ENCODE data around the gene USO1.

Gene USO1, protein sequence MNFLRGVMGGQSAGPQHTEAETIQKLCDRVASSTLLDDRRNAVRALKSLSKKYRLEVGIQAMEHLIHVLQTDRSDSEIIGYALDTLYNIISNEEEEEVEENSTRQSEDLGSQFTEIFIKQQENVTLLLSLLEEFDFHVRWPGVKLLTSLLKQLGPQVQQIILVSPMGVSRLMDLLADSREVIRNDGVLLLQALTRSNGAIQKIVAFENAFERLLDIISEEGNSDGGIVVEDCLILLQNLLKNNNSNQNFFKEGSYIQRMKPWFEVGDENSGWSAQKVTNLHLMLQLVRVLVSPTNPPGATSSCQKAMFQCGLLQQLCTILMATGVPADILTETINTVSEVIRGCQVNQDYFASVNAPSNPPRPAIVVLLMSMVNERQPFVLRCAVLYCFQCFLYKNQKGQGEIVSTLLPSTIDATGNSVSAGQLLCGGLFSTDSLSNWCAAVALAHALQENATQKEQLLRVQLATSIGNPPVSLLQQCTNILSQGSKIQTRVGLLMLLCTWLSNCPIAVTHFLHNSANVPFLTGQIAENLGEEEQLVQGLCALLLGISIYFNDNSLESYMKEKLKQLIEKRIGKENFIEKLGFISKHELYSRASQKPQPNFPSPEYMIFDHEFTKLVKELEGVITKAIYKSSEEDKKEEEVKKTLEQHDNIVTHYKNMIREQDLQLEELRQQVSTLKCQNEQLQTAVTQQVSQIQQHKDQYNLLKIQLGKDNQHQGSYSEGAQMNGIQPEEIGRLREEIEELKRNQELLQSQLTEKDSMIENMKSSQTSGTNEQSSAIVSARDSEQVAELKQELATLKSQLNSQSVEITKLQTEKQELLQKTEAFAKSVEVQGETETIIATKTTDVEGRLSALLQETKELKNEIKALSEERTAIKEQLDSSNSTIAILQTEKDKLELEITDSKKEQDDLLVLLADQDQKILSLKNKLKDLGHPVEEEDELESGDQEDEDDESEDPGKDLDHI

DNA sequence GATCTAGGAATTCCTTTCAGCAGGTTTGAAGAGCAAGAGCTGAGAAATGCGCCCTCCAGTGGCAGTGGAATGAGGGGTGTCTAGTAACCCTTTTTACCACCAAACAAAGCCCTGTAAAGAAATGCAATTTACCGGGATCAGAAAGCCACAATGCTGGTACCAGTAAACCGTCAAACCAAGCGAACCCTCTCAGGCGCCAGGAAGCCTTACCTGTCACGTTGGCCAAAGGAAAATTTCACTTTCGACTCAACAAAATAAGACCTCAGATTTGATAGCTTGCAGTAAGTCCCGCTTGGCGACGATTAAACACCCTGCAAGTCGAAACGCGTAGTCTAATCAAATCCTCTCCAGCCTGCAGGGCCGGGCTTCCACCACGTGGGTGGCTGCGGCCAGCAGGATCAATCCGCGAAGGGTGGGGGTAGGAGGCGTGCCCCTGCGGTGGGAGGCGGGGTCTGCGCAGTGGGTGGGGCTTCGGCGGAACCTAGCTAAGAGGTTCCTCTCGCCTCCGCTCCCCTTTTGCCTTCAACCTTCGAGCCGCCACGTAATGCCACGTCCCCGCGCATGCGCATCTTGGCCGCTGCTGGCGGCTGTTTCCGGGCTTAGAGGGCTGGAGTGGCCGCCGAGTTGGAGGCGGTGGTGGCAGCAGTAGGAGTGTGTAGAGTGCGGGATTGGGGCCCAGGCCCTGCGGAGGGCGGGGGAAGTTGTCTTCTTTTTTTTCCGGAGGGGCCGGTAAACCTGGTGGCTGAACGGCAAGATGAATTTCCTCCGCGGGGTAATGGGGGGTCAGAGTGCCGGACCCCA is at the start of gene USO1:
TSS of gene USO1 (plus strand) at position 512 of the 801 bp plus-strand sequence. CDS start at position 755, 243 bp downstream.
- POLR2A ChIA-PET: interaction anchor here (0.7 to 2.3 kb wide), 14 partner anchors 8 to 211 kb away, joined by 3 to 10 read pairs (median 4); partner anchors contain the start of gene G3BP2

DNA sequence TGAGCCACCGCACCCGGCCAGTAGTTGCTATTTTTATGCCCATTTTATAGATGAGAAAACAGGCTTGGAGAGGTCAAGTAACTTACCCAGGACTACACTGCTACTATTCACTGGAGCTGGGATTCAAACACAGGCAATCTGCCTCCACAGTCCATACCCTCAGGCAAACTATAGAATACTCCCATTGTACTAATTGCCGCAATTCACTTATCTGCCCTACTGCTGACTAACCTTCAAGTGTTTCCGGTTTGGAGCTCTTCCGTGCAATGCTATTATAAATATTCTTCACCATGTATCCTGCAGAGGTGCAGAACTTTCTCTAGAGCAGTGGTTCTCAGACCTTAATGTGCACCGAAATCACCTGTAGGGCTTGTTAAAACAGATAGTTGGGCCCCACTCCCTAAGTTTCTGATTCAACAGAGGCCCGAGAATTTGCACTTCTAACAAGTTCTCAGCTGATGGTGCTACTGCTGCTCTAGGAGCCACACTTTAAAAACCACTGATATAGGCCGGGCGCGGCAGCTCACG is 49.3 kb upstream of the USO1 start:
- CTCF ChIA-PET: interaction anchor here (1.6 to 2.5 kb wide), 2 partner anchors 48 to 94 kb away, joined by 3 to 9 read pairs; partner anchors contain the start of gene USO1
- POLR2A ChIA-PET: no interaction called here
- DNase-seq (ENCODE audit: extremely low spot score): no peak
- TF ChIP-seq, protein P1, sequence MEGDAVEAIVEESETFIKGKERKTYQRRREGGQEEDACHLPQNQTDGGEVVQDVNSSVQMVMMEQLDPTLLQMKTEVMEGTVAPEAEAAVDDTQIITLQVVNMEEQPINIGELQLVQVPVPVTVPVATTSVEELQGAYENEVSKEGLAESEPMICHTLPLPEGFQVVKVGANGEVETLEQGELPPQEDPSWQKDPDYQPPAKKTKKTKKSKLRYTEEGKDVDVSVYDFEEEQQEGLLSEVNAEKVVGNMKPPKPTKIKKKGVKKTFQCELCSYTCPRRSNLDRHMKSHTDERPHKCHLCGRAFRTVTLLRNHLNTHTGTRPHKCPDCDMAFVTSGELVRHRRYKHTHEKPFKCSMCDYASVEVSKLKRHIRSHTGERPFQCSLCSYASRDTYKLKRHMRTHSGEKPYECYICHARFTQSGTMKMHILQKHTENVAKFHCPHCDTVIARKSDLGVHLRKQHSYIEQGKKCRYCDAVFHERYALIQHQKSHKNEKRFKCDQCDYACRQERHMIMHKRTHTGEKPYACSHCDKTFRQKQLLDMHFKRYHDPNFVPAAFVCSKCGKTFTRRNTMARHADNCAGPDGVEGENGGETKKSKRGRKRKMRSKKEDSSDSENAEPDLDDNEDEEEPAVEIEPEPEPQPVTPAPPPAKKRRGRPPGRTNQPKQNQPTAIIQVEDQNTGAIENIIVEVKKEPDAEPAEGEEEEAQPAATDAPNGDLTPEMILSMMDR (IDR thresholded peaks at IDR 0.05; ENCODE audit: control extremely low read depth, extremely low read depth, low read depth, missing control alignments): no peak

More for the DNA sequence above, at the start of gene USO1:
- TF ChIP-seq, protein P1 (IDR thresholded peaks at IDR 0.05; ENCODE audit: control extremely low read depth, extremely low read depth, low read depth, missing control alignments): peak; percentile 68
- DNase-seq (ENCODE audit: extremely low spot score): peak; percentile 97
- CTCF ChIA-PET: interaction anchor here (0.7 to 6.8 kb wide), 32 partner anchors 9 to 1405 kb away, joined by 3 to 101 read pairs (median 5); partner anchors contain the start of gene G3BP2

DNA sequence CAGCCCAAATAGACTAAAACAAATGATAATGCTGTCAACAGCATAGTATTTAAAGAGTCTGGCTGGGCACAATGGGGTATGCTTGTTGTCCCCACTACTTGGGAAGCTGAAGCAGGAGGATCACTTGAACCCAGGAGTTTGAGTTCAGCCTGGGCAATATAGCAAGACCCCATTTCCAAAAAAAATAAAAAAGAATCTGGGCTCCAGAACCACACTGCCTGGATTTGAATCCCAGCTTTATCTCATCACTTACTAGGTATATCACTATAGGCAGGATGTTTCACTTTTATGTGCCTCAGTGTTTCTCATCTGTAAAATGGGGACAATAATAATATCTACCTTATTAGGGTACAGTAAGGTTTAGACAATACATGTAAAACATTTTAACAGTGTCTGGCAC is 45.9 kb upstream of the USO1 start:
- no peak for DNase-seq (ENCODE audit: extremely low spot score)
- TF ChIP-seq, protein P1 (IDR thresholded peaks at IDR 0.05; ENCODE audit: control extremely low read depth, extremely low read depth, low read depth, missing control alignments): no peak
- ChIA-PET POLR2A (no interaction called here), CTCF (interaction anchor here (1.2 to 1.7 kb wide), 2 partner anchors 9 to 46 kb away, joined by 3 to 6 read pairs; partner anchors contain the start of gene USO1)

DNA sequence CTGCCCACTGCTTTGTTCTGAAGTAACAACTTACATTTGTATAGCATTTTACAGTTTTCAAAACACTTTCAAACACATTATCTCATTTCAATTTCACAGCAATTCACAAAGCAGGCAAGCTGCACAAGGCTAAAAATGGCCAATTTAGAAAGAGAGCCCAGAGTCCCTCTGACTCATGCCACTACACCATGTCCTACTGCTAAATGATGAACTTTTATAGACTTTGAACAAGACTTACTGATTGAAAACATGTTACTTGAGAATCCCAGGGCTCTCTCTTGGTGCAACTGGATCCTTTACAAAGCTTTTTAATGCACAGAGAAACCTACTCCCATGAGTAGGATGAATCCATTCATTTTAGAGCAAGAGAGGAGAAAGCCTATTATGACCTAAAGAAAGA is 45.4 kb upstream of the USO1 start:
- POLR2A ChIA-PET: no interaction called here

DNA sequence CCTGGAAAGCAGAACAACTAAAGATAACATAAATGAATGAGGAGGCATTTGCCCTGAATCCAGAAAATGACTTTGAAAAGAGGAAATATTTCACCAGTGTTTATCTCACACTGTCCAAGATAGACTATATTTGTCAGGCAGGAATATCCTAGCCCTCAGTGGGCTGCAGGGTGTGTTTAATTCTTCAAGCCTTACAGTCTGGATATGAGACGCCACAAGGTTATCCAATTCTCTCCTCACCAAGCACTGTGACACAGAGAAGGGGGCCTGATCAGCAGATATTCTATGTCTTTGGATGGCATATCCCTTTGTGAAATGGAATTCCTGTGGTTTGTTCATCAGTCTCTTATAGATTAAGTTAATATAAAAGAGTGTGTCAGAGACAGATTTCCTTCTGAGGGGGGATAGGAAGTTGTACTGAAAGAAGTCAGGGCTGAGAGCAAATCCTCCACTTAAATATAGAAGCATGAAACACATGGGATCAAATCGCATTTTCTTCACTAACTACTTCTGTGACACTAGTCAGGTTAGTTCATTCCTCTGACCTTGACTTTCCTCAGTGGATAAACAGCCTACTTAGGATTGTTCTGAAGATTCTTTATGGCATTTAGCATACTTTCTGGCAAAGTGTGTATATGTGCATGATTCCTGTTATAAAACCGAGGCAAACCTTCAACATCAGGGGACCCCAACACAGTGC is 44.4 kb upstream of the USO1 start:
- no peak for DNase-seq (ENCODE audit: extremely low spot score)
- POLR2A ChIA-PET: no interaction called here
- TF ChIP-seq, protein P1 (IDR thresholded peaks at IDR 0.05; ENCODE audit: control extremely low read depth, extremely low read depth, low read depth, missing control alignments): no peak
- CTCF ChIA-PET: interaction anchor here (1.2 kb wide), 1 partner anchor 11 kb away, joined by 3 read pairs; no protein-coding TSS in a partner anchor

More for the DNA sequence above, 45.4 kb upstream of the USO1 start:
- CTCF ChIA-PET: interaction anchor here (1.2 to 1.7 kb wide), 2 partner anchors 9 to 45 kb away, joined by 3 to 6 read pairs; partner anchors contain the start of gene USO1
- DNase-seq (ENCODE audit: extremely low spot score): no peak
- TF ChIP-seq, protein P1 (IDR thresholded peaks at IDR 0.05; ENCODE audit: control extremely low read depth, extremely low read depth, low read depth, missing control alignments): no peak

Data from GM10248 (cell line).